ENCODE data around the gene IDI2.
"Not testable (repeated sequence)": the region's sequence is repeated elsewhere in the genome, so short reads cannot be mapped to it uniquely, and the experiment has no call there.

The IDI2 gene

GRCh38 chr10:1045415-1045814 is 19.8 kb upstream of the IDI2 start:
- DNase-seq: no peak

- DNase-seq: no peak
Measured at GRCh38 chr10:1044964-1045363, 19.3 kb upstream of the IDI2 start.

GRCh38 chr10:1044146-1044545 is 18.5 kb upstream of the IDI2 start:
- DNase-seq: no peak

- no peak for DNase-seq
Measured at GRCh38 chr10:1043532-1043995, 17.9 kb upstream of the IDI2 start.

- no peak for DNase-seq
Measured at GRCh38 chr10:1041514-1041913, 15.9 kb upstream of the IDI2 start.

- DNase-seq: no peak
Measured at GRCh38 chr10:1040133-1040532, 14.5 kb upstream of the IDI2 start.

GRCh38 chr10:1038769-1039168 is 13.1 kb upstream of the IDI2 start:
- DNase-seq: not testable (repeated sequence)

GRCh38 chr10:1037098-1037497 is 11.4 kb upstream of the IDI2 start:
- no peak for DNase-seq

GRCh38 chr10:1036341-1036791 is 10.7 kb upstream of the IDI2 start:
- DNase-seq: peak; percentile 40

GRCh38 chr10:1035201-1035600 is 9.5 kb upstream of the IDI2 start:
- DNase-seq: no peak

GRCh38 chr10:1034758-1035157 is 9.1 kb upstream of the IDI2 start:
- DNase-seq: no peak

GRCh38 chr10:1033601-1034000 is 7.9 kb upstream of the IDI2 start:
- no peak for DNase-seq

- DNase-seq: no peak
Measured at GRCh38 chr10:1029838-1030237, 4.2 kb upstream of the IDI2 start.

- DNase-seq: no peak
Measured at GRCh38 chr10:1026578-1026977, 919 bp upstream of the IDI2 start.

- no peak for DNase-seq
Measured at GRCh38 chr10:1024103-1024502, 1.6 kb downstream of the IDI2 start.

GRCh38 chr10:1022413-1022812 is 3.2 kb downstream of the IDI2 start:
- no peak for DNase-seq

- no peak for DNase-seq
Measured at GRCh38 chr10:1020958-1021357, 4.7 kb downstream of the IDI2 start.

GRCh38 chr10:1020460-1020859 is 5.2 kb downstream of the IDI2 start:
- no peak for DNase-seq

- DNase-seq: no peak
Measured at GRCh38 chr10:1019362-1019761, 6.3 kb downstream of the IDI2 start.

- DNase-seq: no peak
Measured at GRCh38 chr10:1015688-1016087, 10.0 kb downstream of the IDI2 start.

GRCh38 chr10:1011696-1012095 is 14.0 kb downstream of the IDI2 start:
- DNase-seq: no peak

GRCh38 chr10:1010703-1011102 is 15.0 kb downstream of the IDI2 start:
- no peak for DNase-seq

GRCh38 chr10:1009947-1010346 is 15.7 kb downstream of the IDI2 start:
- not testable (repeated sequence) for DNase-seq

GRCh38 chr10:1009071-1009494 is 16.6 kb downstream of the IDI2 start:
- DNase-seq: no peak

- no peak for DNase-seq
Measured at GRCh38 chr10:1007583-1007982, 18.1 kb downstream of the IDI2 start.

GRCh38 chr10:1006573-1006972 is 19.1 kb downstream of the IDI2 start:
- DNase-seq: no peak

Data from activated T-cell treated with anti-CD3 and anti-CD28 coated beads, Interleukin-2, amount 50 U/mL, for 1 hour (primary cell).